ENCODE measurements around the gene CFAP46.

CFAP46 gene

GRCh38 chr10:132942101-132943057, at the start of gene CFAP46:
CFAP46 (minus strand) TSS chr10:132942570; CDS start chr10:132942484, 86 bp downstream.
- no peak for DNase-seq (ENCODE audit: low read depth in 2 of 2, low spot score in 1 of 2)

GRCh38 chr10:132991706-132992432, 49.5 kb upstream of the CFAP46 start:
- no peak for DNase-seq (ENCODE audit: low read depth in 2 of 2, low spot score in 1 of 2)

GRCh38 chr10:132990684-132991545, 48.5 kb upstream of the CFAP46 start:
- no peak for DNase-seq (ENCODE audit: low read depth in 2 of 2, low spot score in 1 of 2)

GRCh38 chr10:132989476-132990415, 47.4 kb upstream of the CFAP46 start:
- DNase-seq (ENCODE audit: low read depth in 2 of 2, low spot score in 1 of 2) = no peak

GRCh38 chr10:132988988-132989387, 46.6 kb upstream of the CFAP46 start:
- DNase-seq (ENCODE audit: low read depth in 2 of 2, low spot score in 1 of 2) = no peak

- DNase-seq (ENCODE audit: low read depth in 2 of 2, low spot score in 1 of 2) = no peak
Measured at GRCh38 chr10:132987671-132988571, 45.6 kb upstream of the CFAP46 start.

- no peak for DNase-seq (ENCODE audit: low read depth in 2 of 2, low spot score in 1 of 2)
Measured at GRCh38 chr10:132986978-132987377, 44.6 kb upstream of the CFAP46 start.

GRCh38 chr10:132986576-132986975, 44.2 kb upstream of the CFAP46 start:
- DNase-seq (ENCODE audit: low read depth in 2 of 2, low spot score in 1 of 2) = no peak

- DNase-seq (ENCODE audit: low read depth in 2 of 2, low spot score in 1 of 2) = no peak
Measured at GRCh38 chr10:132986076-132986475, 43.7 kb upstream of the CFAP46 start.

- DNase-seq (ENCODE audit: low read depth in 2 of 2, low spot score in 1 of 2) = no peak
Measured at GRCh38 chr10:132985546-132985900, 43.2 kb upstream of the CFAP46 start.

GRCh38 chr10:132984801-132985545, 42.6 kb upstream of the CFAP46 start:
- no peak for DNase-seq (ENCODE audit: low read depth in 2 of 2, low spot score in 1 of 2)

- no peak for DNase-seq (ENCODE audit: low read depth in 2 of 2, low spot score in 1 of 2)
Measured at GRCh38 chr10:132984008-132984295, 41.6 kb upstream of the CFAP46 start.

GRCh38 chr10:132983252-132984007, 41.1 kb upstream of the CFAP46 start:
- DNase-seq (ENCODE audit: low read depth in 2 of 2, low spot score in 1 of 2) = no peak

- no peak for DNase-seq (ENCODE audit: low read depth in 2 of 2, low spot score in 1 of 2)
Measured at GRCh38 chr10:132982301-132982989, 40.1 kb upstream of the CFAP46 start.

GRCh38 chr10:132981746-132982145, 39.4 kb upstream of the CFAP46 start:
- no peak for DNase-seq (ENCODE audit: low read depth in 2 of 2, low spot score in 1 of 2)

GRCh38 chr10:132981173-132981555, 38.8 kb upstream of the CFAP46 start:
- no peak for DNase-seq (ENCODE audit: low read depth in 2 of 2, low spot score in 1 of 2)

- DNase-seq (ENCODE audit: low read depth in 2 of 2, low spot score in 1 of 2) = no peak
Measured at GRCh38 chr10:132980426-132981172, 38.2 kb upstream of the CFAP46 start.
